Measurements from ENCODE around the gene AKAP11.

GRCh38 chr13:42320375-42320787, 48.4 kb downstream of the AKAP11 start:
- TF ChIP-seq EHMT2 (IDR thresholded peaks at IDR 0.05) (no peak), ZNF436 (CRISPR knock-in tag; IDR thresholded peaks at IDR 0.05) (no peak), BCL6 (CRISPR knock-in tag; IDR thresholded peaks at IDR 0.05) (no peak), JUND (IDR thresholded peaks at IDR 0.05; ENCODE audit: borderline replicate concordance, low read depth, low read length) (no peak), JUND (tag; IDR thresholded peaks at IDR 0.05; ENCODE audit: borderline replicate concordance, low read depth, low read length) (no peak), HMG20A (CRISPR knock-in tag; conservative IDR thresholded peaks at IDR 0.05) (no peak), EP300 (IDR thresholded peaks at IDR 0.05; ENCODE audit: low read length) (no peak), MAFK (IDR thresholded peaks at IDR 0.05; ENCODE audit: low read length) (no peak), EGR1 (conservative IDR thresholded peaks at IDR 0.05) (no peak)
- TF ChIP-seq, protein P1, sequence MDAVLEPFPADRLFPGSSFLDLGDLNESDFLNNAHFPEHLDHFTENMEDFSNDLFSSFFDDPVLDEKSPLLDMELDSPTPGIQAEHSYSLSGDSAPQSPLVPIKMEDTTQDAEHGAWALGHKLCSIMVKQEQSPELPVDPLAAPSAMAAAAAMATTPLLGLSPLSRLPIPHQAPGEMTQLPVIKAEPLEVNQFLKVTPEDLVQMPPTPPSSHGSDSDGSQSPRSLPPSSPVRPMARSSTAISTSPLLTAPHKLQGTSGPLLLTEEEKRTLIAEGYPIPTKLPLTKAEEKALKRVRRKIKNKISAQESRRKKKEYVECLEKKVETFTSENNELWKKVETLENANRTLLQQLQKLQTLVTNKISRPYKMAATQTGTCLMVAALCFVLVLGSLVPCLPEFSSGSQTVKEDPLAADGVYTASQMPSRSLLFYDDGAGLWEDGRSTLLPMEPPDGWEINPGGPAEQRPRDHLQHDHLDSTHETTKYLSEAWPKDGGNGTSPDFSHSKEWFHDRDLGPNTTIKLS (IDR thresholded peaks at IDR 0.05; ENCODE audit: borderline replicate concordance, low read depth), result no peak
- TF ChIP-seq, protein P2, sequence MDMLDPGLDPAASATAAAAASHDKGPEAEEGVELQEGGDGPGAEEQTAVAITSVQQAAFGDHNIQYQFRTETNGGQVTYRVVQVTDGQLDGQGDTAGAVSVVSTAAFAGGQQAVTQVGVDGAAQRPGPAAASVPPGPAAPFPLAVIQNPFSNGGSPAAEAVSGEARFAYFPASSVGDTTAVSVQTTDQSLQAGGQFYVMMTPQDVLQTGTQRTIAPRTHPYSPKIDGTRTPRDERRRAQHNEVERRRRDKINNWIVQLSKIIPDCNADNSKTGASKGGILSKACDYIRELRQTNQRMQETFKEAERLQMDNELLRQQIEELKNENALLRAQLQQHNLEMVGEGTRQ (CRISPR knock-in tag; IDR thresholded peaks at IDR 0.05), result no peak

Measured in K562 (cell line).